Activated CD8-positive, alpha-beta memory T cell treated with anti-CD3 and anti-CD28 coated beads for 24 hours (primary cell): Measurements from ENCODE around the gene TMEM80.
"Not testable (repeated sequence)": the region's sequence is repeated elsewhere in the genome, so short reads cannot be mapped to it uniquely, and the experiment has no call there.

Experiments
- DNase-seq: peaks from one replicate; pipeline ENCODE4 v3.0.0-alpha.2; 2020

The TMEM80 gene

GRCh38 chr11:695538-696248, at the start of gene TMEM80:
TSS of gene TMEM80 (plus strand) at chr11:695816. CDS start at chr11:695828, 12 bp downstream.
- peak; percentile 99 for DNase-seq

GRCh38 chr11:646214-646613, 49.4 kb upstream of the TMEM80 start:
- DNase-seq = no peak

- not testable (repeated sequence) for DNase-seq
These were observed 47.9 kb upstream of the TMEM80 start for GRCh38 chr11:647672-648158.

- no peak for DNase-seq
These were observed 45.1 kb upstream of the TMEM80 start for GRCh38 chr11:650482-650881.

DNA sequence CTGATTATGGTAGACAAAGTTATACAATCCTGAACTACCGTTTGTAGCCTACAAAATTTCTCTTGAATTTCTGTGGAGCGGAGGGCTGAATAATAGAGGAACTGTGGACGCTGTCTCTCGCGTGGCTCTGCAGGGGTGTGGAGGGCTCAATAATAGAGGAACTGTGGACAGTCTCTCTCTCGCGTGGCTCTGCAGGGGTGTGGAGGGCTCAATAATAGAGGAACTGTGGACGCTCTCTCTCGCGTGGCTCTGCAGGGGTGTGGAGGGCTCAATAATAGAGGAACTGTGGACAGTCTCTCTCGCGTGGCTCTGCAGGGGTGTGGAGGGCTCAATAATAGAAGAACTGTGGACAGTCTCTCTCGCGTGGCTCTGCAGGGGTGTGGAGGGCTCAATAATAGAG, 42.5 kb upstream of the TMEM80 start:
- DNase-seq = not testable (repeated sequence)

- DNase-seq = no peak
These were observed 41.8 kb upstream of the TMEM80 start for GRCh38 chr11:653837-654236.

GRCh38 chr11:654444-654843, 41.2 kb upstream of the TMEM80 start:
- DNase-seq = not testable (repeated sequence)

DNA sequence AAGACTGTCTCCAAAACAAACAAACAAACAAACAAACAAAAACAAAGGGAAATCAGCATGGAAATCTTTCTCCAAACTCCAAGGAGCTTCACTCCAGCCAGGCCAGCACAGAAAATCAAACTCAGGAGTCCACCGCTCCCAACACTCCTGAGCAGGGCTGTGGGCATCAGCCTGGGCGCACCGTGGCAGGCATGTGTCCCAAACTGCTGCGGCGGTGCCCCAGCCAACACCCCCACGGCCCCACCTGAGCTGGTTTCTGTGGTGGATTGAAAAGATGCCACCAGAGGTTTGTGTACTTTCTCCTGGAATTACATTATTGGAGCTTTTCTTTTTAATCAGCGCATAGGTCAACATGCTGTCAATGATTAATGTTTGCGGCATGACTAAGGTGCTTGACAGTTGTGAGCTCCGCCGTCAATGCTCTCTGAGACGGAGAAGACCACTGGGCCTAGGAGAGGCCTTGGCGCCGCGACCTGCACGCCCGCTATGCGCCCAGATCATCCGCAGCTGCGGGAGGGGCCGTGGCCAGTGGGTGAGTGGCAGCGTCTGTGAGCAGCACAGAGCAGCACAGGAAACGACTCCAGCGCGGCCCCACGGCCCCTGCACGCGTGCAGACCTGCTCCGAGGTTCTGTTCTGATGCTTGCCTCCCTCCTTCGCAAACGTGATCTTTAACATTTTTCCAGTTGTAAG, 40.4 kb upstream of the TMEM80 start:
- no peak for DNase-seq

DNA sequence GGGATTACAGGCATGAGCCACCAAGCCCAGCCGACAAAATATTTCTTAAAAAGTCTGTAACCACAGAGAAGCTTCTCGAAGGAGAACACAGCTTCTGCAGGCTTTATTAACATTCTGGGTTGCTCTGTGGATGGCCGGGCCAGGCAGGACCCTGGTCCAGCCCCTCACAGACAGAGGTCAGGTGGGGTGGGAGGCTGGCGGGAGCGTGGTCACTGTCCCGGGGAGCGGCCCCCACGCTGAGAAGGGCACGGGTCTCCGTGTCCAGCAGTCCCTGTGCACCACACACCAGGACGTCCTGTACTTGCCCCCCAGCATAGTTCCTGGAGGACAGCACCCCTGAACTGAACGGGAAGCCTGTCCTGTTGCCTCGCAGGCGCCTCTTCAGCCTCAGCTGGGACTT, 39.2 kb upstream of the TMEM80 start:
- DNase-seq = no peak

DNA sequence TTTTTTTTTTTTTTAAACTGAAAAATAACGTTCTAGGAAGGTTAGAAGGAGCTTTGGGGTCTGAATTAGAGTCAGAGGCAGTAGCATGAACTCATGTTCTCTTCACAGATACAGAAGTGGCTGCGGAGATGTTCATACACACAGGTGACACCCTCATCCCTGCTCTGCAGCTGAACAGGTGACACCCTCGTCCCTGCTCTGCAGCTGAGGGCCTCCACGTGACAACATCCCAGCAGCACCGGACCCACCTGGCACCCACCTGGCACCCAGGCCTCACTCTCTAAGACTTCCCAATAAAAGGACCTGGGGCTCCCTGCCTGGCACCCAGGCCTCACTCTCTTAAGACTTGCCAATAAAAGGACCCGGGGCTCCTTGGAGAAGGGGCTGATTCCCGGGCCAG, 38.8 kb upstream of the TMEM80 start:
- no peak for DNase-seq

DNA sequence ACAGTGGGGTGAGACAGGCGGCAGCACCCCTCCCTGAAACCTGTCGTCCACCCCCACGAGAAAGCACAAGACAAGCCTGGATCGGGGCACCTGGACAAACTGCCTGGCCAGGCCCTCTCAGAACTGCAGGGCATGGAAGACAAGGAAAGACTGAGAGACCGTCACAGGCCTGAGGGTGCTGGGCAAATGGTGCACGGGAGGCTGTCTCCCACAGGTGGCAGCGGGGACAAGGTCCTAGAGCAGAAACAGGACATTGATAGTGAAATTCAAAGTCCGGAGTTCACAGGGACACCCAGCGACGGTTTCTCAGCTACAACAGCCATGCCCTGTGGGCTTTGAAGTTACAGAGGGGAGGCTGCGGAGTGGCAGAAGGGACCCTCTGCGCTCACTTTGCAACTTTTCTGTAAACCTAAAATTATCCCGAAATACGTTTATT, 37.9 kb upstream of the TMEM80 start:
- no peak for DNase-seq

- no peak for DNase-seq
These were observed 36.0 kb upstream of the TMEM80 start for GRCh38 chr11:659532-660085.

DNA sequence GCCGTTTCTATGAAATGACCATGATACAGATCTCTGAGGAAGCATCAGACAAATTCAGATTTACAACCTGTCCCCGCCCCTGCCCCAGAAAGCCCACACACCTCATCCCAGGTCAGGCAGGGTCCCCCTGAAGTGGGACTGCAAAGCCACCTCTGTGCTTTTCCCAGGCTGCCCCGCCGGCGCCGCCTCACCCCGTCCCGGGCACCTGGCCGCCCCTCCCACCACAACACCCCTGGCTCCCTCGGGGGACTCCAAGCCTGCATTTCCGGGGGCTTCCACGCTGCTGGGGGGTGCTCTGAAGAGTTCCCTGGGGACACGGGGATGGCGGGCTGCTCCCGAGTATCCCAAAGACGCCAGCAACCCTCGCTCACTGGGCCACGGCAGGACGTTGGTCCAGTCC, 35.3 kb upstream of the TMEM80 start:
- DNase-seq = no peak

GRCh38 chr11:660681-661444, 34.8 kb upstream of the TMEM80 start:
- no peak for DNase-seq

DNA sequence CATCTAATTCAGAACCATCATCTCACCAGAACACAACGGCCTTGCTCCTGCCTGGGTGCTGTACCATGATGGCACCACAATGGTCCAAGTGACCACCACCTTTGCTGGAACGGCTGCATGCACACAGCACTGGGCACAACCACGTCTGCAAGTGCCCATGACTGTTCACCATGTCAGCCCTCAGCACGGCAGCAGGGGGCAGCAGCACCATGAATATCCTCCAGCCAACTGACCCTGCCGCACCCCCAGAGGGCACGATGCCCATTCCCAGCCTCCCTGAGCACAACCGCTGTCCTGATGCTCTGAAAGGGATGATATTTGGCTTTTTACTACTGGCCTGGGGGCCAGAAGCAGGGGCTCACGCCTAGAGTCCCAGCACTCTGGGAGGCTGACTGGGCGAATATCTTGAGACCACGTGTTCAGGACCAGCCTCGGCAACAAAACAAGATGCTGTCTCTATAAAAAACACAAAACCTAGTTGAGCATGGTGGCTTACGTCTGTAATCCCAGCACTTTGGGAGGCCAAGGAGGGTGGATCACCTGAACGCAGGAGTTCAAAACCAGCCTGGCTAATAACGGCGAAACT, 32.8 kb upstream of the TMEM80 start:
- peak; percentile 76 for DNase-seq

- no peak for DNase-seq
These were observed 30.4 kb upstream of the TMEM80 start for GRCh38 chr11:665062-665703.

DNA sequence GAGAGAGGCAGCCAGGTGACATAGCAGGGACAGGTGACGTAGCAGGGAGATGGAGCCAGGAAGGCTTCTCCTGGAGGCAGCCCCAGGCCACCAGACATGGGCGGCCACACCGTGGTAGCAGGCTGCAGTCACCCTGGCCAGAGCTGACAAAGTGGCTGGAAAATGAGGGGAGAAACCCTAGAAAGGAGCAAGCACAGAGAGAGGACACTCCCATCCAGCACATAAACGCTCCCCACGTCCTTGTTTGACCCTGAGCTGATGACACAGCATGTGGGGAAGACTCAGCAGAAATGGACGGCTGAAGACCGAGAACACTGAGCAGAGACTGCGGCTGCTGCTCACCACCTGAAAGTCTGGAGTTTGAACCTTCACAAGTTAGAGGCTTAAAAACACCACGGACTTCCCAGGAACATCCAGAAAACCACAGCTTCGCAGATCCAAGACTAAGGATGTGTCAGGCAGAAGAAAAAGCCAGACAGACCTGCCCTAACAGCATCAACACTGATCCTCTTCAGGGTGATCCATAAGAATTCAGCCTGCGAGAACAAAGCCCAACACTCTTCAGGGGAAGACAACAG, 29.8 kb upstream of the TMEM80 start:
- no peak for DNase-seq

DNA sequence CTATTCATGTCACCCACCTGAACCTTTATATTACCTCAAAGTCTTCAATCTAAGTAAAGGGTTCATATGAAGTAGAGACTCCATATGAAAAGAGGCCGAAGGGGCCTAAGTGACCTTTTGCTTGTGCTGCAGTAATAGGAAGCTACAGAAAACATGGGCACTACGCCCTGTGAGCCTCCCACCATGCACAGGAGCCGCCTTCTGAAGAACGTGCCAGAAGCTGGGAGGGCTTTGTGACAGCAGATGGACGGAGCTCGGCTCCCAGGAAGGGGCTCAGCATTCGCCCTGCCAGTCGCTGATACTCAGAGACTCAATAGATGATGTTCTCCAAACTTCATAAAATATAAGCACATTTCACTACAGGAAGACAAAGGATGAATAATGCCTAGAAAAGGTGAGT, 21.8 kb upstream of the TMEM80 start:
- DNase-seq = no peak

DNA sequence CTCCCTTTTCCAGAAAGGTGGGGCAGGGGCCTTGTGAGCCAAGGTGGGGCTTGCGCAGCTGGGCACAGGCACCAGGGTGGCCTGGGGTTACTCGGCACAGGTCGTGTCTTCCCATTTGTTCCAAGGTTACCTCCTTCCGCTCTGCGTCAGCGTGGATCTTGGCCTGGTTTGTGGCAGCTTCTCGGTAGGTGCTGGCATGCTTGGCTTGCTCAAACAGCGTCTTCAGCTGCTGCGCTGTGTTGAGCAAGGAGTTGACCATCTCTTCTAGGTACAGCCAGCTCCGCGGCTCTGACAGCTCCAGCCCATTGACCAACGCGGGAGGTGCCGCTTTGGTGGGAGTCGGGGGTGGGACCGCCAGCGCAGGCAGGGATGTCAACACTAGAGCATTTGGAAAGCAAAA, 21.2 kb upstream of the TMEM80 start:
- DNase-seq = no peak

GRCh38 chr11:678297-678696, 17.3 kb upstream of the TMEM80 start:
- DNase-seq = no peak

GRCh38 chr11:679271-680207, 16.1 kb upstream of the TMEM80 start:
- no peak for DNase-seq
